Measurements from ENCODE around the gene FBXL13.

GRCh38 chr7:102966465-102966864 lies 108.1 kb downstream of the FBXL13 start:
- no peak for TF ChIP-seq CTCF (IDR thresholded peaks at IDR 0.05)
- no peak for TF ChIP-seq POLR2A (IDR thresholded peaks at IDR 0.05)
